Stomach (tissue), 9 donors: ENCODE results near the gene NRIP3. TPM values are rescaled to one million over a fixed set of nuclear protein-coding genes. Genes with fewer than 3 reads are reported as not detected.

ENCODE experiments used
- DNase-seq, 2 donors: peaks; one replicate each; pipeline versions ENCODE4 v3.0.0 to v3.0.0-alpha.2; 2013 to 2019
- H3K27ac ChIP-seq, 5 donors: fragments of 200-600 bp in 4 of 5; sonication (generic) in 4 of 5; one replicate each; pipeline ENCODE4 v1.5.1; 2013 to 2019; ENCODE audit warnings: mild to moderate bottlenecking in 1 of 5, moderate library complexity in 1 of 5
- H3K27me3 ChIP-seq, 3 donors: fragments of 200-600 bp; sonication (generic); one replicate each; pipeline ENCODE4 v1.5.1; 2017 to 2019; ENCODE audit warnings: mixed run types in 1 of 3
- H3K36me3 ChIP-seq, 4 donors: fragments of 200-600 bp; sonication (generic); 1 replicate in 3 of 4; 2 replicates in 1 of 4; pipeline ENCODE4 v1.5.1; 2016 to 2019
- H3K4me1 ChIP-seq, 4 donors: fragments of 200-600 bp; sonication (generic); one replicate each; pipeline ENCODE4 v1.5.1; 2016 to 2019
- H3K4me3 ChIP-seq, 4 donors: fragments of 200-600 bp; sonication (generic) in 3 of 4; one replicate each; pipeline ENCODE4 v1.5.1; 2016 to 2019; ENCODE audit warnings: mild to moderate bottlenecking in 1 of 4
- H3K9me3 ChIP-seq, 4 donors: fragments of 200-600 bp; sonication (generic); one replicate each; pipeline ENCODE4 v1.5.1; 2016 to 2019
- CTCF ChIP-seq, 7 experiments: fragments of 450-650 bp in 4 of 7; fragments of 200-600 bp in 3 of 7; sonication (generic) in 3 of 7; IDR thresholded peaks; one replicate each; pipeline ENCODE4 v1.5.1; 2016 to 2019; ENCODE audit warnings: antibody characterized with exemption in 7 of 7, control low read depth in 2 of 7, mild to moderate bottlenecking in 1 of 7
- EP300 ChIP-seq: sonication (generic); formaldehyde crosslinking; IDR thresholded peaks from one replicate; pipeline ENCODE4 v1.6.1; 2017; ENCODE audit warnings: antibody characterized with exemption
- POLR2A ChIP-seq, 4 donors: fragments of 450-650 bp; IDR thresholded peaks; one replicate each; pipeline ENCODE4 v1.6.1; 2016; ENCODE audit warnings: antibody characterized with exemption in 4 of 4, control low read depth in 2 of 4, mild to moderate bottlenecking in 1 of 4, moderate library complexity in 1 of 4
- POLR2AphosphoS5 ChIP-seq, 3 donors: sonication (generic); formaldehyde crosslinking; IDR thresholded peaks; one replicate each; pipeline ENCODE4 v1.6.1; 2016; ENCODE audit warnings: antibody characterized with exemption in 3 of 3
- WGBS, 5 donors: extraction: QIAGEN DNeasy Blood & Tissue Kit in 3 of 5; methylation state at CpG; one replicate each; pipeline versions ENCODE4 v1.1.5 to v1.1.7; 2013 to 2018; 5-methylcytosine and 5-hydroxymethylcytosine counted together
- intact Hi-C: fragments of 100-400 bp; cut with DNase I; formaldehyde crosslinking; loops from one replicate; pipeline ENCODE4 v1.15.1; 2023; ENCODE audit warnings: low total_unique reads
- polyA plus RNA-seq, 3 donors: library from polyadenylated mRNA; stranded (reverse); fragments of 200-250 nt; gene quantifications; one replicate each; pipeline ENCODE4 v1.2.3, GENCODE V29; 2013
- total RNA-seq, 5 donors: library from RNA; depleted of rRNA; stranded (reverse); fragments of >200 nt; gene quantifications; one replicate each; pipeline versions ENCODE4 v1.1.0 to v1.2.3, GENCODE V29; 2014 to 2016
- donor health status: healthy with polysubstance abuse.
- donor health status: Bipolar disorder and iron deficiency.
- donor health status: healthy.

The NRIP3 gene
- total and polyA plus RNA-seq, 8 donors = 0.33 to 3.9 (median 1.6) TPM; not detected in 2

DNA sequence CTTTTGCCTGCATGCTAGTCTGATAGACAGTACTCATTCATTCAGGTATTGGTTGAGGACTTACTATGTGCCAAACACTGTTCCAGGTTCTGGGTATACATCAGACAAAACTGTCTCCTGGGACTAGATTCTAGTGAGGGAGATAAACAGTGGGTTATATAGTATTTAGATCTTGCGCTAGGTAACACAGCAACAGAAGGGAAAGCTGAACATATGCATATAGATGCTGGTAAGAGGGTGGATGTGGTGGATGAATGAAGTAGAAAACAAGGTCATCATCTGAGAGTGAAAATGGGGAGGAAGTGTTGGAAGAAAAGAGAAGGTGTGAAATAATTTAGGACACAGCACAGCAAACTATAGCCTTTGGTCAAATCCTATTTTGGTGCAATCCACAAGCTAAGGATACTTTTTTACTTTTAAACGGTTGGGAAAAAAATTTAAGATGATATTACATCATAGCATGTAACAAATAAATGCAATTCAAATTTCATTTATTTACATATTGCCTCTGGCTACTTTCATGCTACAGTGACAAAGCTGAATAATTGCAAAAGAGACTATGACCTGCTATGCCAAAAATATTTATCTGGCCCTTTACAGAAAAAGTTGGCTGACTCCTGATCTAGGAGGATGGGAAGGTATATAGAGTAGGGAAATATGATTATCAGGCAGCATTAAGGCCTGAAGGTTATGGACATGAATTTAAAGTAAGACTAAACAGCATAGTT lies 32.4 kb downstream of the NRIP3 start:
- intact Hi-C loops = no loop called here
- TF ChIP-seq POLR2A (IDR thresholded peaks at IDR 0.05) (no peak), CTCF (IDR thresholded peaks at IDR 0.05) (no peak), POLR2AphosphoS5 (IDR thresholded peaks at IDR 0.05) (no peak), EP300 (no peak)
- Histone ChIP-seq H3K27me3 (no peaks in the 10 kb centered on the region), H3K27ac (no peak overlapping the region), H3K4me3 (no peak overlapping the region), H3K4me1 (no peaks in the 10 kb centered on the region), H3K36me3 (peaks cover 0 to 11% (median 3%) of the 10 kb centered on the region in 4 donors), H3K9me3 (no peaks in the 10 kb centered on the region)
- WGBS, 5 donors = 83 to 89% (median 85%) methylated on average over 2 of the region's 2 CpGs
- no peak for DNase-seq

GRCh38 chr11:8967184-8967583 lies 36.6 kb downstream of the NRIP3 start:
- no peak overlapping the region for H3K4me3 ChIP-seq
- no peak for DNase-seq
- H3K9me3 ChIP-seq = no peaks in the 10 kb centered on the region
- H3K4me1 ChIP-seq = peaks cover 13 to 31% (median 26%) of the 10 kb centered on the region in 4 donors
- H3K27ac ChIP-seq = no peak overlapping the region
- TF ChIP-seq CTCF (IDR thresholded peaks at IDR 0.05) = no peak
- WGBS, 5 donors = 86 to 92% (median 88%) methylated on average over 8 of the region's 8 CpGs
- peaks cover 0 to 11% (median 3%) of the 10 kb centered on the region in 4 donors for H3K36me3 ChIP-seq
- intact Hi-C loops = loop anchor here (10.0 kb wide), 1 partner anchor 282 kb away; the partner anchor contains the start of genes RPL27A and TRIM66
- H3K27me3 ChIP-seq = no peaks in the 10 kb centered on the region

GRCh38 chr11:8964324-8965320 lies 39.2 kb downstream of the NRIP3 start, which contains the start of gene TMEM9B:
Gene TMEM9B, minus strand, starts transcription at chr11:8964442. Its CDS starts 129 bp downstream, at chr11:8964313.
- Histone ChIP-seq H3K27me3 (no peaks in the 10 kb centered on the region), H3K36me3 (peaks cover 0 to 15% (median 6%) of the 10 kb centered on the region in 4 donors), H3K4me3 (peak within 1 kb of the TSS; percentile 68 to 89 (median 86)), H3K9me3 (no peaks in the 10 kb centered on the region), H3K4me1 (peaks cover 13 to 45% (median 40%) of the 10 kb centered on the region in 4 donors), H3K27ac (peak within 1 kb of the TSS; percentile 95 to 99 (median 96))
- DNase-seq = peak; percentile 93 to 97
- 0% methylated on average over 31 to 67 of the region's 67 CpGs for WGBS, 5 donors
- TF ChIP-seq POLR2A (IDR thresholded peaks at IDR 0.05) = peak in 2 of 4 donors; percentile 87 to 92
- no peak for TF ChIP-seq CTCF (IDR thresholded peaks at IDR 0.05)
- peak; percentile 85 to 93 (median 89) for TF ChIP-seq POLR2AphosphoS5 (IDR thresholded peaks at IDR 0.05)
- intact Hi-C loops = loop anchor here (10.0 kb wide), 1 partner anchor 280 kb away; the partner anchor contains the start of genes RPL27A and TRIM66
